Spleen (tissue), 7 donors: Measurements from ENCODE around the gene GPATCH1.

ENCODE experiments used
- CTCF ChIP-seq, 11 experiments: fragments of 200-600 bp in 7 of 11; fragments of 450-650 bp in 4 of 11; sonication (generic) in 4 of 11; IDR thresholded peaks in 8 of 11; conservative IDR thresholded peaks in 3 of 11; 1 replicate in 7 of 11; 2 replicates in 4 of 11; pipeline versions ENCODE4 v1.4.0 to v1.8.0; 2016 to 2021; ENCODE audit warnings: antibody characterized with exemption in 11 of 11, inconsistent platforms in 4 of 11, mild to moderate bottlenecking in 1 of 11
- POLR2A ChIP-seq, 3 donors: fragments of 450-650 bp; IDR thresholded peaks; one replicate each; pipeline ENCODE4 v1.5.1; 2017; ENCODE audit warnings: antibody characterized with exemption in 3 of 3, mild to moderate bottlenecking in 1 of 3
- POLR2AphosphoS5 ChIP-seq, 3 donors: sonication (generic); formaldehyde crosslinking; IDR thresholded peaks; one replicate each; pipeline ENCODE4 v1.5.1; 2017; ENCODE audit warnings: antibody characterized with exemption in 3 of 3
- donor health status: DM: no; HTN: no; CAD: no; lungs with moderate emphysema.
- donor health status: DM: no; HTN: no; CAD: no.
- donor health status: DM: no; HTN: no; CAD: no.

GRCh38 chr19:33086955-33087354 lies 6.0 kb downstream of the GPATCH1 start:
- no peak for TF ChIP-seq POLR2A (IDR thresholded peaks at IDR 0.05)
- no peak for TF ChIP-seq POLR2AphosphoS5 (IDR thresholded peaks at IDR 0.05)
- TF ChIP-seq CTCF (IDR thresholded peaks at IDR 0.05 in 8 of 11, conservative IDR thresholded peaks at IDR 0.05 in 3 of 11), result no peak
